BLaER1 treated with 17β-estradiol and CSF1 and Interleukin-3, amounts not matched to agents 10 nM and 100 nM (cell line): ENCODE measurements around the gene FLOT2.

Experiments
- H3K27ac ChIP-seq, 11 experiments: shearing (Covaris generic); formaldehyde crosslinking; 2 replicates each; pipeline ENCODE4 v1.8.1; 2022
- H3K27me3 ChIP-seq, 11 experiments: shearing (Covaris generic); formaldehyde crosslinking; 2 replicates each; pipeline ENCODE4 v1.8.1; 2022
- H3K36me3 ChIP-seq, 11 experiments: shearing (Covaris generic); formaldehyde crosslinking; 2 replicates each; pipeline ENCODE4 v1.8.1; 2022
- H3K4me1 ChIP-seq, 10 experiments: shearing (Covaris generic); formaldehyde crosslinking; 2 replicates each; pipeline ENCODE4 v1.8.1; 2022
- H3K4me2 ChIP-seq, 11 experiments: shearing (Covaris generic); formaldehyde crosslinking; 2 replicates each; pipeline ENCODE4 v1.8.1; 2022
- H3K4me3 ChIP-seq, 10 experiments: shearing (Covaris generic); formaldehyde crosslinking; 2 replicates each; pipeline ENCODE4 v1.8.1; 2022
- H3K9ac ChIP-seq, 11 experiments: shearing (Covaris generic); formaldehyde crosslinking; 2 replicates each; pipeline ENCODE4 v1.8.1; 2022
- H3K9me3 ChIP-seq, 11 experiments: shearing (Covaris generic); formaldehyde crosslinking; replicated peaks in 1 of 11; 2 replicates each; pipeline ENCODE4 v1.8.1; 2022
- H4K20me1 ChIP-seq, 11 experiments: shearing (Covaris generic); formaldehyde crosslinking; 2 replicates each; pipeline ENCODE4 v1.8.1; 2022
- Cebpa-rat ChIP-seq, 11 experiments: shearing (Covaris generic); IDR thresholded peaks; 2 replicates each; pipeline ENCODE4 v1.8.1; 2022

The FLOT2 gene

GRCh38 chr17:28864991-28865849 is 32.3 kb downstream of the FLOT2 start:
- Histone ChIP-seq H3K4me3 (no peak overlapping the region), H4K20me1 (no peaks in the 10 kb centered on the region), H3K9ac (peak overlapping the region in 3 of 11 experiments; percentile 23 to 38 (median 29); a peak in 3 of 22 replicates), H3K4me1 (peaks cover 0 to 25% (median 11%) of the 10 kb centered on the region in 10 experiments; a peak in 13 of 20 replicates), H3K4me2 (peak overlapping the region in 6 of 11 experiments; percentile 26 to 61 (median 42); a peak in 11 of 22 replicates), H3K27me3 (no peaks in the 10 kb centered on the region), H3K9me3 (no peaks in the 10 kb centered on the region), H3K36me3 (peaks cover 8 to 31% (median 15%) of the 10 kb centered on the region in 11 experiments), H3K27ac (peak overlapping the region in 7 of 11 experiments; percentile 38 to 61 (median 51); a peak in 13 of 22 replicates)
- TF ChIP-seq Cebpa-rat (IDR thresholded peaks at IDR 0.05), result no peak

- H3K27ac ChIP-seq, result no peak overlapping the region
- no peak overlapping the region for H3K9ac ChIP-seq
- H3K36me3 ChIP-seq, result peaks cover 20 to 44% (median 28%) of the 10 kb centered on the region in 11 experiments
- no peak overlapping the region for H3K4me2 ChIP-seq
- H3K4me3 ChIP-seq, result no peak overlapping the region
- TF ChIP-seq Cebpa-rat (IDR thresholded peaks at IDR 0.05), result no peak
- H3K27me3 ChIP-seq, result no peaks in the 10 kb centered on the region
- no peaks in the 10 kb centered on the region for H3K9me3 ChIP-seq
- H4K20me1 ChIP-seq, result no peaks in the 10 kb centered on the region
- peaks cover 0 to 25% (median 11%) of the 10 kb centered on the region in 10 experiments; a peak in 13 of 20 replicates for H3K4me1 ChIP-seq
Measured at GRCh38 chr17:28863953-28864352, 33.6 kb downstream of the FLOT2 start.

GRCh38 chr17:28862561-28862960 is 35.0 kb downstream of the FLOT2 start:
- no peak for TF ChIP-seq Cebpa-rat (IDR thresholded peaks at IDR 0.05)
- Histone ChIP-seq H3K27ac (no peak overlapping the region), H3K9me3 (no peaks in the 10 kb centered on the region), H3K4me3 (no peak overlapping the region), H3K4me1 (peaks cover 0 to 25% (median 11%) of the 10 kb centered on the region in 10 experiments; a peak in 13 of 20 replicates), H3K4me2 (no peak overlapping the region), H3K27me3 (no peaks in the 10 kb centered on the region), H3K36me3 (peaks cover 34 to 57% (median 42%) of the 10 kb centered on the region in 11 experiments), H3K9ac (0 out of 22 replicates have a peak overlapping the region, but pooled peaks of 1 of the 11 experiments have one; percentile 12), H4K20me1 (no peaks in the 10 kb centered on the region)

GRCh38 chr17:28861393-28862203 is 35.9 kb downstream of the FLOT2 start:
- Histone ChIP-seq H4K20me1 (no peaks in the 10 kb centered on the region), H3K4me2 (no peak overlapping the region), H3K9me3 (no peaks in the 10 kb centered on the region), H3K9ac (peak overlapping the region in 2 of 11 experiments; percentile 9 to 12; a peak in 1 of 22 replicates), H3K27me3 (no peaks in the 10 kb centered on the region), H3K36me3 (peaks cover 44 to 67% (median 50%) of the 10 kb centered on the region in 11 experiments), H3K4me1 (peaks cover 0 to 25% (median 11%) of the 10 kb centered on the region in 10 experiments; a peak in 13 of 20 replicates), H3K4me3 (no peak overlapping the region), H3K27ac (no peak overlapping the region)
- no peak for TF ChIP-seq Cebpa-rat (IDR thresholded peaks at IDR 0.05)

- Histone ChIP-seq H3K27ac (no peak overlapping the region), H3K27me3 (no peaks in the 10 kb centered on the region), H3K9me3 (no peaks in the 10 kb centered on the region), H3K4me2 (no peak overlapping the region), H3K4me1 (peaks cover 8 to 26% (median 10%) of the 10 kb centered on the region in 10 experiments), H3K36me3 (peaks cover 50 to 74% (median 56%) of the 10 kb centered on the region in 11 experiments), H4K20me1 (no peaks in the 10 kb centered on the region), H3K4me3 (no peak overlapping the region), H3K9ac (0 out of 22 replicates have a peak overlapping the region, but pooled peaks of 2 of the 11 experiments have one; percentile 15 to 19)
- no peak for TF ChIP-seq Cebpa-rat (IDR thresholded peaks at IDR 0.05)
Measured at GRCh38 chr17:28860363-28860808, 37.1 kb downstream of the FLOT2 start.

- H3K4me2 ChIP-seq, result no peak overlapping the region
- H3K4me1 ChIP-seq, result peaks cover 15 to 28% (median 16%) of the 10 kb centered on the region in 10 experiments
- no peaks in the 10 kb centered on the region for H3K27me3 ChIP-seq
- H4K20me1 ChIP-seq, result no peaks in the 10 kb centered on the region
- H3K4me3 ChIP-seq, result no peak overlapping the region
- H3K9me3 ChIP-seq, result no peaks in the 10 kb centered on the region
- H3K9ac ChIP-seq, result no peak overlapping the region
- H3K36me3 ChIP-seq, result peaks cover 50 to 72% (median 56%) of the 10 kb centered on the region in 11 experiments
- no peak for TF ChIP-seq Cebpa-rat (IDR thresholded peaks at IDR 0.05)
- H3K27ac ChIP-seq, result no peak overlapping the region
Measured at GRCh38 chr17:28858801-28859355, 38.7 kb downstream of the FLOT2 start.

GRCh38 chr17:28857905-28858800 is 39.4 kb downstream of the FLOT2 start:
- no peaks in the 10 kb centered on the region for H3K27me3 ChIP-seq
- H3K4me1 ChIP-seq, result peaks cover 16 to 28% (median 20%) of the 10 kb centered on the region in 10 experiments
- H3K4me2 ChIP-seq, result no peak overlapping the region
- no peak overlapping the region for H3K9ac ChIP-seq
- H4K20me1 ChIP-seq, result no peaks in the 10 kb centered on the region
- no peak overlapping the region for H3K4me3 ChIP-seq
- no peaks in the 10 kb centered on the region for H3K9me3 ChIP-seq
- TF ChIP-seq Cebpa-rat (IDR thresholded peaks at IDR 0.05), result no peak
- peaks cover 50 to 65% (median 56%) of the 10 kb centered on the region in 11 experiments for H3K36me3 ChIP-seq
- no peak overlapping the region for H3K27ac ChIP-seq
